ENCODE results near the gene RPS29. TPM values are rescaled to one million over a fixed set of nuclear protein-coding genes. Genes with fewer than 3 reads are reported as not detected.
"Not testable (repeated sequence)": the region's sequence is repeated elsewhere in the genome, so short reads cannot be mapped to it uniquely, and the experiment has no call there.

The RPS29 gene
- polyA plus RNA-seq, 2 of the 4 experiments (the other 2 are of a cell fraction): 3,539 to 3,909 TPM

- no peak for TF ChIP-seq MAX (IDR thresholded peaks at IDR 0.05)
Observed at GRCh38 chr14:49586673-49587460, 687 bp upstream of the RPS29 start (continued).

- FAIRE-seq, H3K9me3 ChIP-seq, ATAC-seq: not testable (repeated sequence)
- DNase-seq (ENCODE audit: low read depth in 1 of 2, low spot score in 1 of 2): peak in 1 of 2 experiments; percentile 36
- Histone ChIP-seq H3K4me1 (peaks cover 30% of the 10 kb centered on the region), H3K27ac (peak overlapping the region; percentile 86 to 96), H3K4me3 (peak overlapping the region; percentile 64), H3K4me2 (peak overlapping the region; percentile 82)
- ChIA-PET CTCF (interaction anchor here (0.7 to 1.2 kb wide), 2 partner anchors 13 to 24 kb away, joined by 3 to 4 read pairs; no protein-coding TSS in a partner anchor), POLR2A (interaction anchor here (1.2 to 3.1 kb wide), 3 partner anchors 10 to 49 kb away, joined by 3 to 50 read pairs (median 15); partner anchors contain the start of genes MGAT2 and RPL36AL)
- 2% methylated on average over 32 of the region's 32 CpGs for WGBS (ENCODE audit: missing lambda C conversion rate)
Observed at GRCh38 chr14:49584981-49585640, 1.1 kb downstream of the RPS29 start.

GRCh38 chr14:49584058-49584457 lies 2.1 kb downstream of the RPS29 start:
- no peaks in the 10 kb centered on the region for H3K9me3 ChIP-seq
- WGBS (ENCODE audit: missing lambda C conversion rate): 72% methylated on average over 11 of the region's 11 CpGs
- ChIA-PET POLR2A (no interaction called here), CTCF (no interaction called here)
- H3K27ac ChIP-seq: peak overlapping the region; percentile 86 to 96; a peak in 4 of 6 replicates
- DNase-seq (ENCODE audit: low read depth in 1 of 2, low spot score in 1 of 2) (no peak), ATAC-seq (no peak), FAIRE-seq (no peak)
- H3K4me3 ChIP-seq: peak overlapping the region; percentile 64
- peaks cover 30% of the 10 kb centered on the region for H3K4me1 ChIP-seq
- TF ChIP-seq CBX2 (IDR thresholded peaks at IDR 0.05; ENCODE audit: borderline replicate concordance, low read depth) (no peak), TP53 (CRISPR knock-in tag; IDR thresholded peaks at IDR 0.05) (no peak), NPAS2 (CRISPR knock-in tag; IDR thresholded peaks at IDR 0.05; ENCODE audit: borderline replicate concordance) (no peak), SREBF2 (IDR thresholded peaks at IDR 0.05) (no peak), ZSCAN20 (CRISPR knock-in tag; IDR thresholded peaks at IDR 0.05) (no peak), ZC3H11A (IDR thresholded peaks at IDR 0.05) (no peak), ZFP36 (IDR thresholded peaks at IDR 0.05; ENCODE audit: borderline replicate concordance, partially characterized antibody) (no peak), NR3C1 (IDR thresholded peaks at IDR 0.05) (no peak)
- peak overlapping the region; percentile 82 for H3K4me2 ChIP-seq

- no peaks in the 10 kb centered on the region for H3K9me3 ChIP-seq
- H3K27ac ChIP-seq: peak overlapping the region in 1 of 2 experiments; percentile 96; a peak in 3 of 6 replicates
- H3K4me2 ChIP-seq: peak overlapping the region; percentile 82
- ATAC-seq: no peak
- ChIA-PET POLR2A (interaction anchor here (0.7 kb wide), 1 partner anchor 36 kb away, joined by 3 read pairs; the partner anchor contains the start of gene RPL36AL), CTCF (no interaction called here)
- H3K4me3 ChIP-seq: peak overlapping the region; percentile 64
- DNase-seq (ENCODE audit: low read depth in 1 of 2, low spot score in 1 of 2): no peak
- FAIRE-seq: no peak
- 72% methylated on average over 6 of the region's 6 CpGs for WGBS (ENCODE audit: missing lambda C conversion rate)
- TF ChIP-seq ZNF302 (CRISPR knock-in tag; IDR thresholded peaks at IDR 0.05): no peak
- TF ChIP-seq FOSB (CRISPR knock-in tag; IDR thresholded peaks at IDR 0.05): 0 out of 2 replicates have a peak, but pooled peaks have one; percentile 14
- H3K4me1 ChIP-seq: peaks cover 30% of the 10 kb centered on the region
Observed at GRCh38 chr14:49583629-49584028, 2.6 kb downstream of the RPS29 start.

- no peak for DNase-seq (ENCODE audit: low read depth in 1 of 2, low spot score in 1 of 2)
- no peak overlapping the region for H3K27ac ChIP-seq
- no peaks in the 10 kb centered on the region for H3K9me3 ChIP-seq
- WGBS (ENCODE audit: missing lambda C conversion rate): 91% methylated on average over 4 of the region's 4 CpGs
- H3K4me3 ChIP-seq: no peak overlapping the region
- H3K4me2 ChIP-seq: peak overlapping the region; percentile 82
- ChIA-PET CTCF (no interaction called here), POLR2A (no interaction called here)
- FAIRE-seq: no peak
- ATAC-seq: no peak
- H3K4me1 ChIP-seq: peaks cover 30% of the 10 kb centered on the region
- no peak for TF ChIP-seq MAX (IDR thresholded peaks at IDR 0.05)
- no peak for TF ChIP-seq MAZ (IDR thresholded peaks at IDR 0.05; ENCODE audit: borderline replicate concordance, low read depth, low read length)
- no peak for TF ChIP-seq HDAC2 (IDR thresholded peaks at IDR 0.05)
- TF ChIP-seq JUN (IDR thresholded peaks at IDR 0.05): peak in 1 of 2 experiments; percentile 16; a peak in 2 of 5 replicates
- TF ChIP-seq RCOR1 (IDR thresholded peaks at IDR 0.05; ENCODE audit: low read depth, low read length): no peak
- peak; percentile 91 for TF ChIP-seq TFCP2L1 (CRISPR knock-in tag; IDR thresholded peaks at IDR 0.05)
- TF ChIP-seq ZSCAN20 (CRISPR knock-in tag; IDR thresholded peaks at IDR 0.05): no peak
- TF ChIP-seq REST (IDR thresholded peaks at IDR 0.05): 0 out of 2 replicates have a peak, but pooled peaks have one; percentile 8
- peak; percentile 97 for TF ChIP-seq HOXA7 (CRISPR knock-in tag; IDR thresholded peaks at IDR 0.05)
Observed at GRCh38 chr14:49582113-49582977, 3.8 kb downstream of the RPS29 start.
